PFSK-1 (cell line): Measurements from ENCODE around the gene IQCK.

Experiments
- FOXP2 ChIP-seq: optimal IDR thresholded peaks from 2 replicates; pipeline ENCODE3; 2011; ENCODE audit warnings: borderline replicate concordance, control low read depth, inconsistent platforms; ENCODE audit not compliant: insufficient read depth; ENCODE audit errors: extremely low read length, extremely low read depth
- POLR2AphosphoS5 ChIP-seq: IDR thresholded peaks from 2 replicates; pipeline ENCODE4 v1.6.1; 2012; ENCODE audit warnings: low read depth, mild to moderate bottlenecking, control low read depth, low read length, moderate library complexity
- SIN3A ChIP-seq: IDR thresholded peaks from 2 replicates; pipeline ENCODE4 v1.6.1; 2012; ENCODE audit warnings: mild to moderate bottlenecking, low read length, moderate library complexity, borderline replicate concordance; ENCODE audit not compliant: insufficient read depth
- TAF1 ChIP-seq: IDR thresholded peaks from 2 replicates; pipeline ENCODE4 v1.6.1; 2012; ENCODE audit warnings: low read length, control low read depth, borderline replicate concordance; ENCODE audit not compliant: insufficient read depth
- TF ChIP-seq, protein P1 (sequence below), 2 experiments: IDR thresholded peaks; 2 replicates each; pipeline versions ENCODE4 v1.6.1 to v1.8.0; 2011 to 2012; ENCODE audit warnings: low read depth in 2 of 2, low read length in 2 of 2, control low read depth in 1 of 2, inconsistent platforms in 1 of 2, mild to moderate bottlenecking in 1 of 2, moderate library complexity in 1 of 2; ENCODE audit not compliant: insufficient read depth in 1 of 2

DNA sequence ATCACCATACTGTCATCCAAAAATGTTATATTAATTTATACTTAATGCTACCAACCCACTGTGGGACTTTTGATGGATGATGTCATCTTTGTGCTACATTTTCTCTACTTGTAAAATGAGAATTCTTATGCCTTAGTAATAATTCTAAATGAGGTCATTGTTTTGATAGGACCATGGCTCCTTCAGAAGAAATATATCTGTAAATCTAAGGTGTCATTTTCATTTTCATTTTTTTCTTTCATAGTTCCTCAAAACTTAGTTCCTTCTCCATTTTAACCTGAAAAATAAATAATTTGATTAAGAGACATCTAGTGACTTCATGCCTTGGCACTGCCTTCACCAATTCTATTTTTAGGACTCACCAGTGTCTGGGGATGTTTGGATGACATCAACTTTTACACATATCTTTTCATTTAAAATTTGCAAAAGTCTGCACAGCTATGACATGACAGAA, 117.9 kb downstream of the IQCK start:
- TF ChIP-seq POLR2AphosphoS5 (no peak), TAF1 (no peak), SIN3A (no peak), FOXP2 (no peak)
- TF ChIP-seq, protein P1, sequence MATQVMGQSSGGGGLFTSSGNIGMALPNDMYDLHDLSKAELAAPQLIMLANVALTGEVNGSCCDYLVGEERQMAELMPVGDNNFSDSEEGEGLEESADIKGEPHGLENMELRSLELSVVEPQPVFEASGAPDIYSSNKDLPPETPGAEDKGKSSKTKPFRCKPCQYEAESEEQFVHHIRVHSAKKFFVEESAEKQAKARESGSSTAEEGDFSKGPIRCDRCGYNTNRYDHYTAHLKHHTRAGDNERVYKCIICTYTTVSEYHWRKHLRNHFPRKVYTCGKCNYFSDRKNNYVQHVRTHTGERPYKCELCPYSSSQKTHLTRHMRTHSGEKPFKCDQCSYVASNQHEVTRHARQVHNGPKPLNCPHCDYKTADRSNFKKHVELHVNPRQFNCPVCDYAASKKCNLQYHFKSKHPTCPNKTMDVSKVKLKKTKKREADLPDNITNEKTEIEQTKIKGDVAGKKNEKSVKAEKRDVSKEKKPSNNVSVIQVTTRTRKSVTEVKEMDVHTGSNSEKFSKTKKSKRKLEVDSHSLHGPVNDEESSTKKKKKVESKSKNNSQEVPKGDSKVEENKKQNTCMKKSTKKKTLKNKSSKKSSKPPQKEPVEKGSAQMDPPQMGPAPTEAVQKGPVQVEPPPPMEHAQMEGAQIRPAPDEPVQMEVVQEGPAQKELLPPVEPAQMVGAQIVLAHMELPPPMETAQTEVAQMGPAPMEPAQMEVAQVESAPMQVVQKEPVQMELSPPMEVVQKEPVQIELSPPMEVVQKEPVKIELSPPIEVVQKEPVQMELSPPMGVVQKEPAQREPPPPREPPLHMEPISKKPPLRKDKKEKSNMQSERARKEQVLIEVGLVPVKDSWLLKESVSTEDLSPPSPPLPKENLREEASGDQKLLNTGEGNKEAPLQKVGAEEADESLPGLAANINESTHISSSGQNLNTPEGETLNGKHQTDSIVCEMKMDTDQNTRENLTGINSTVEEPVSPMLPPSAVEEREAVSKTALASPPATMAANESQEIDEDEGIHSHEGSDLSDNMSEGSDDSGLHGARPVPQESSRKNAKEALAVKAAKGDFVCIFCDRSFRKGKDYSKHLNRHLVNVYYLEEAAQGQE (IDR thresholded peaks at IDR 0.05; ENCODE audit: insufficient read depth in 1 of 2, low read depth in 2 of 2, low read length in 2 of 2), result no peak
